Activated CD8-positive, alpha-beta memory T cell treated with anti-CD3 and anti-CD28 coated beads, Interleukin-2, amount 10 ng/mL, durations not matched to agents 7 days and 5 days (primary cell): ENCODE data around the gene EPGN. TPM values are rescaled to one million over a fixed set of nuclear protein-coding genes. Genes with fewer than 3 reads are reported as not detected.

Experiments
- ATAC-seq: fragments of 150-1000 bp; cut with Tn5 transposase; one replicate; pipeline ENCODE4 v1.10.0; 2021; ENCODE audit warnings: moderate library complexity
- CTCF ChIA-PET: fragments of 350-600 bp; sonication (Branson Sonifier 250); formaldehyde crosslinking; loops from one replicate; lab custom pipeline; 2021; ENCODE audit warnings: antibody characterized with exemption; lab: Charles Lee
- DNase-seq: peaks from one replicate; pipeline ENCODE4 v3.0.0-alpha.2; 2020
- H3K27ac Mint-ChIP-seq: one replicate; pipeline ENCODE4 v1.8.0; 2021; ENCODE audit warnings: mild to moderate bottlenecking, mixed read lengths
- H3K27me3 Mint-ChIP-seq: one replicate; pipeline ENCODE4 v1.8.0; 2021; ENCODE audit warnings: mixed read lengths
- H3K36me3 Mint-ChIP-seq: one replicate; pipeline ENCODE4 v1.8.0; 2021; ENCODE audit warnings: mild to moderate bottlenecking, mixed read lengths
- H3K4me1 Mint-ChIP-seq: one replicate; pipeline ENCODE4 v1.8.0; 2021; ENCODE audit warnings: mixed read lengths
- H3K4me3 Mint-ChIP-seq: one replicate; pipeline ENCODE4 v1.8.0; 2021; ENCODE audit warnings: mild to moderate bottlenecking, moderate library complexity, mixed read lengths
- H3K9me3 Mint-ChIP-seq: one replicate; pipeline ENCODE4 v1.8.0; 2022; ENCODE audit warnings: low read depth, mixed read lengths
- total RNA-seq, 2 experiments: library from RNA; stranded (reverse); gene quantifications; one replicate each; pipeline ENCODE4 v1.2.3, GENCODE V29; 2021

The EPGN gene
- total RNA-seq, 2 experiments from 2014 or later: not detected

- H3K36me3 Mint-ChIP-seq: no peaks in the 10 kb centered on the region
- ATAC-seq: no peak
- DNase-seq: no peak
- no peak overlapping the region for H3K4me3 Mint-ChIP-seq
- peaks cover 45% of the 10 kb centered on the region for H3K27me3 Mint-ChIP-seq
- H3K9me3 Mint-ChIP-seq: no peaks in the 10 kb centered on the region
- no peak overlapping the region for H3K27ac Mint-ChIP-seq
- H3K4me1 Mint-ChIP-seq: peaks cover 11% of the 10 kb centered on the region
- CTCF ChIA-PET: interaction anchor here (0.6 to 1.0 kb wide), 2 partner anchors 13 to 152 kb away, joined by 3 read pairs; no protein-coding TSS in a partner anchor
Observed at GRCh38 chr4:74365761-74366160, 57.5 kb downstream of the EPGN start.

Other genes with a start within 250 kb of the EPGN start
- gene CXCL2, start 209.3 kb upstream of the EPGN start, total RNA-seq: not detected
- 1 to 10 TPM; 6.5 to 6.8 TPM for gene MTHFD2L, start 150.4 kb upstream of the EPGN start, total RNA-seq
- gene EREG, start 56.7 kb downstream of the EPGN start, total RNA-seq: not detected
- under 1 TPM; 0.19 to 0.53 TPM for gene AREG, start 136.7 kb downstream of the EPGN start, total RNA-seq